Measurements from ENCODE around the gene LPP. TPM values are rescaled to one million over a fixed set of nuclear protein-coding genes. Genes with fewer than 3 reads are reported as not detected.

Gene LPP
- total RNA-seq, 1 experiment from 2014 or later, result 20.2 TPM

DNA sequence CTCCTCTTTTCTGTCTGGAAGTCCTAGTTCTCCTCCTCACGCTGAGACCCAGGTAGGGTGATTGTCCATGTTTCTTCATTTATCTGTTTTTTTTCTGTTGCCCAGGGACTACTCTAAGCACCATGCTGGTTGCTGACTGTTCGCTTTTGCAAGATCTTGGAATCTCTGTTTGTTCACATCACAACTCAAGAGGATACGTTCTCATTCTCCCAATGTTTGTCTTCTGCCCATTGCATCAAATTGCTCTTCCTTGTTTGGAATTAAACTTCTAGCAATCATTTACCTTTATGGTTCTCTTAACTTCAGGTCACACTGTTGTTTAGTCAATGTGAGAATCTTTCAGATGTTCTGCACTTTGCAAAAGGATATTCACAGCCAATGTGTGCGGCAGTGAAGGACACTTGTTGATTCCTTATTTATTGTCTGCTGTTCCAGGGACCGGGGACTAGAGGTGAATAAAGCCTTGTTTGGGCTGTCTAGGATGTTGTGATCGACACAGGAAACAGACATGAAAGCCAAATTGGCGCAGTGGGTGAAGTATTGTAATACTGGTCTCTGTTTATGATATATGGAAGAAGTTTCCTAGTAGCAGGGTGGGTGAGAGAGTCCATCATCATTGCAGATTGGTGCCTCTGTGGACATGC is 24.5 kb downstream of the LPP start:
- in situ Hi-C loops (cut with HindIII; ENCODE audit: low pct_unique_long_range_greater_than_20kb, low sequenced_read_pairs), result no loop called here
- DNase-seq (ENCODE audit: low read depth, low spot score), result no peak

DNA sequence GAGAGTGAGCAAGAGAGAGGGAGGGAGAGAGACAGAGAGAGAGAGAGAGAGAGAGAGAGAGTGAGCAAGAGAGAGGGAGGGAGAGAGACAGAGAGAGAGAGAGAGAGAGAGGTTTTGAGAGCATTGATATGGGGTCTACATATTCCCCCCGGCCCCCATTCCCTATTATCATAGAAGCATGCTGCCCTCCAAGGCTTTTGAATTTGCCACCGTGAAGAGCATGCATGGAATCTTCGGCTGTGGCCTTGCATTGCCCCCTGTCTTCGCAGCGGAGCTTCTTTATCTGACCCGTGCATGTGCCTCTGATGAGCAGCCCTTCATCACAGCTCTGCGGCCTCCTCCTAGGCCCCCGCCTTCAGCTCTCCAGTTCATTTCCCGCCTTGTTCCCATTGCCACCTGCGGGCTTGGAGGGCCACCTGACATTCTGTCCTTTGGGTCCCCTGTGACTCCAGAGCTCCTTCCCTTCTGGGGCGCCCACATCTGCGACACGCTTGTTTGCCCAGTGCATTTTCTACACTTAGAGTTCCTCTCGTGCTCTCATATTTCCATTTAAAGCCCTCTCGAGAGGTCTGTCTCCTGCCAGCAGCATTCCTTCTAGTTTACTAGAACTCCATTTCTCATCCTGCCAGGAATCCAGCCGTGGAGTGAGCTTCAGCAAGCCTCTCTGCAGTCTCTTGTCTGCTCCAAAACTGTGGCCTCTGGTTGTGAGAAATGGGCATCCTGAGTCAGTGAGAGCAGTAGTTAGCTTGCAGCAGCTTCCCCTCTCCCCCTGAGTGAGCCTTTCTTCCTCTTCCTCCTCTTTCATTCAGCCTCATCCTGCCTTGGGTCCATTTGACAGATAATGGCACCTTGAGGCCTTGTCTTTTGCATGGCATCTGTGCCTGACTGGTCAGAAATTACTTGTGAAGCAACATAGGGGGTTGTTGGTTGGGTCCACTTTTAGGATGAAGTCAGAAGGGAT is 25.3 kb downstream of the LPP start:
- DNase-seq (ENCODE audit: low read depth, low spot score), result no peak
- in situ Hi-C loops (cut with HindIII; ENCODE audit: low pct_unique_long_range_greater_than_20kb, low sequenced_read_pairs), result no loop called here

GRCh38 chr3:188180114-188180513 is 26.2 kb downstream of the LPP start:
- in situ Hi-C loops (cut with HindIII; ENCODE audit: low pct_unique_long_range_greater_than_20kb, low sequenced_read_pairs), result no loop called here
- no peak for DNase-seq (ENCODE audit: low read depth, low spot score)

DNA sequence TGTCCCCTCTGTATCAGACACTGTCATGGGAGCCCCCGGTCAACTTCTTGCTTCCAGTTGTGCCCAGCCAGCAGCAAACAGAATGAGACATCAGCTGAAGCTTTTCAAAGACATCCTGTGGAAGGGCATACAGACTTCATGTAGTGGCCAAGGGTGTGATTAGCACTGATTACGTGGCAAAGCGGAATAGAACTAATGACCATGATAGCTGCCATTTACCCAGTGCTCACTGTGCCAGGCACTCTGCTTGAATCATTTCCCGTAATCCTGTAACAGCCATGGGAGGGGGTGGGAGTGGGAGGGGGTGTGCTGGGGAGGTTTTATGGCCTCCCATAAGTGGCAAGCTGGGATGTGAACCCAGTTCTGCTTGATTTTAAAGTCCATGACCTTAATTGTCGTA is 29.5 kb downstream of the LPP start:
- in situ Hi-C loops (cut with HindIII; ENCODE audit: low pct_unique_long_range_greater_than_20kb, low sequenced_read_pairs), result no loop called here
- DNase-seq (ENCODE audit: low read depth, low spot score), result no peak

DNA sequence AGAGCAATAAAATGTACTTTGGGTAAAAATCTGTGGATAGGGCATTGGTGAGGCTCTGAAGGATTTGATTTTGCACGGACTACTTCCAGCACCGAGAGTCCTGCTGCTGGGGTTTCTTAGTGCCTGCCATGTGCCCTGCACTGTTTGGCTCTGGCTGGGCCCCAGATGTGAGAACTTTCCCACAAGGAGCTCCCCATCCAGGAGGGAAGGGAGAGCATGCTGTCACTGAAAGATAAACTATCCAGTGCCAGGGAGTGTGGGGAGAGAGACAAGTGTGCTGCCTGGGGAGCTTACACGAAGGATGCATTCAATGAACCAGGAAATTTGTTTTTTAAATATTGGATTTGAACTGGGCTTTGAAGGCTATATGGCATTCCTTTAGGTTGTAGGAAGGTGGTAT is 30.2 kb downstream of the LPP start:
- DNase-seq (ENCODE audit: low read depth, low spot score), result no peak
- in situ Hi-C loops (cut with HindIII; ENCODE audit: low pct_unique_long_range_greater_than_20kb, low sequenced_read_pairs), result no loop called here

DNA sequence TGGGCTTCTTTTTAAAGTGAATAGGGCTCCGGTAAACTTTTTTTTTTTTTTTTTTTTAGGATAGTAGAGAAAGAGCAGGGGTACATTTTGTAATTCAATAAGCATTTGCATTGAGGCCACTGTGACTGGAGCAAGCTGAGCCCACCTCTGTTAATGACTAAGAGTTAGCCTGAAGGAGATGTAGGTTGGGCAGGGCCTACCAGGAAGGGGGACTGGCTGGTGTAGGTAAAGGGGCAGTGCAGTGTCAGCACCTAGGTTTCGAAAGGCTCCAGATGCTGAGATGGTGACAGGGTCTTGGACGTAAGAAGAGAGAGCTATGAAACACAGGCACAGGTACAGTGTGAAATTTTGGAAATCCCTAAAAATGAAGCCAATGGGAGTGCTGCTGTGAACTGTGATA is 30.7 kb downstream of the LPP start:
- DNase-seq (ENCODE audit: low read depth, low spot score), result no peak
- in situ Hi-C loops (cut with HindIII; ENCODE audit: low pct_unique_long_range_greater_than_20kb, low sequenced_read_pairs), result no loop called here

- DNase-seq (ENCODE audit: low read depth, low spot score), result peak; percentile 30
- in situ Hi-C loops (cut with HindIII; ENCODE audit: low pct_unique_long_range_greater_than_20kb, low sequenced_read_pairs), result no loop called here
Measured at GRCh38 chr3:188185717-188186251, 31.8 kb downstream of the LPP start.

GRCh38 chr3:188187053-188187452 is 33.1 kb downstream of the LPP start:
- DNase-seq (ENCODE audit: low read depth, low spot score), result no peak
- in situ Hi-C loops (cut with HindIII; ENCODE audit: low pct_unique_long_range_greater_than_20kb, low sequenced_read_pairs), result no loop called here

- no peak for DNase-seq (ENCODE audit: low read depth, low spot score)
- in situ Hi-C loops (cut with HindIII; ENCODE audit: low pct_unique_long_range_greater_than_20kb, low sequenced_read_pairs), result no loop called here
Measured at GRCh38 chr3:188188911-188189310, 35.0 kb downstream of the LPP start.

DNA sequence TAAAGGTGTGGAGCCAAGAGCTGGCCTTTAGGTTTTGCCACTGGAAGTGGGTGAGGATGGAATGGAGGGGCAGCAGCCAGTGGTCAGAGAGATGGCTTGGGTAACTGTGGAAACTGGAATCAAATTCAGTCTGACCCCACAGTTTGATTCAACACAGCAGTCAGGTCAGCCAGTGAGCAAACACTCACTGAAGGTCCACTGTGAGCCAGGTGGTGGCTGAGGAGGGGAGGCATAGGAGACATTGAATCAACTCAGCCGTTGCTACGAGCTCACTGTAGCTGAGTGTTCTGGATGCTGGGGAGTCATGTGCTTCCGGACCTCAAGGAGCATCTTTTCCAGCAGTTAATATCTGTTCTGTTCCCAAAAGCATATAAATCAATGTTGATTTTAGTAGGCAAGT is 37.5 kb downstream of the LPP start:
- no peak for DNase-seq (ENCODE audit: low read depth, low spot score)

GRCh38 chr3:188192034-188192433 is 38.1 kb downstream of the LPP start:
- no peak for DNase-seq (ENCODE audit: low read depth, low spot score)
- in situ Hi-C loops (cut with HindIII; ENCODE audit: low pct_unique_long_range_greater_than_20kb, low sequenced_read_pairs), result no loop called here

More for the DNA sequence above, 37.5 kb downstream of the LPP start:
- in situ Hi-C loops (cut with HindIII; ENCODE audit: low pct_unique_long_range_greater_than_20kb, low sequenced_read_pairs), result no loop called here

GRCh38 chr3:188194332-188194731 is 40.4 kb downstream of the LPP start:
- in situ Hi-C loops (cut with HindIII; ENCODE audit: low pct_unique_long_range_greater_than_20kb, low sequenced_read_pairs), result no loop called here
- no peak for DNase-seq (ENCODE audit: low read depth, low spot score)

DNA sequence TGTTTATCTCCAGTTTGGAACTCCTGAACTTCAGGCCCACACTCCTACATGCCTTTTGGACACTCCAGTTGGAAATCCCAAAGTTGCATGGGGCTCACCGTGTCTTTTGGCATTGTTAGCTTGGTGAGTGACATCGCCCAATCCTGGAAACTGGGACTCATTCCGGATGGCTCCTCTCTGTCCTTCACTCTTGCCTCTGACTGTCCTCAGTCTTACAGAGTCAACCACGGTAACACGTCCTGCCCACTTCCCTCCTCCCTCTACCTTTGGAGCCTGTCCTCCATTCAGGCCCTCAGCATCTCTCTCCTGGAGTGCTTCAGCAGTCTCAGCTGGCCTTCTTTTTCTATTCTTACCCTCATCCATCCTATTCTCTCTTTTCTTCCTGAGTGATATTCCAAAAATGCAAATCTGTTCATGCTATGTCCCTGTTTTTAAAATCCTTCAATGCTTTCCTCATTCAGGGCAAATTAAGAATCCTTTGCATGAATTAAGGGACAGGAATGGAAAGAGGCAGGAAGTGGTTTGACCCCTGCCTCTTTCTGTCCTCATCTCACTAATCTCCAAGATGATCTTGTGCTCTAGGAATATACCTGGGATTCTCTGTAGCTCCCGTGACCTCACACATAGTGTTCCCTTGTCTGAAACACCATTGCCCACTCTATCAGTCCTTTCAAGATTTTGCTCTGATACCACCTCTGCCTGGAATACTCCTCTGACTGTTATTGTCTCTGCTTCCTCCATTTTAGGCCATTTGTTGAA is 42.5 kb downstream of the LPP start:
- no peak for DNase-seq (ENCODE audit: low read depth, low spot score)

DNA sequence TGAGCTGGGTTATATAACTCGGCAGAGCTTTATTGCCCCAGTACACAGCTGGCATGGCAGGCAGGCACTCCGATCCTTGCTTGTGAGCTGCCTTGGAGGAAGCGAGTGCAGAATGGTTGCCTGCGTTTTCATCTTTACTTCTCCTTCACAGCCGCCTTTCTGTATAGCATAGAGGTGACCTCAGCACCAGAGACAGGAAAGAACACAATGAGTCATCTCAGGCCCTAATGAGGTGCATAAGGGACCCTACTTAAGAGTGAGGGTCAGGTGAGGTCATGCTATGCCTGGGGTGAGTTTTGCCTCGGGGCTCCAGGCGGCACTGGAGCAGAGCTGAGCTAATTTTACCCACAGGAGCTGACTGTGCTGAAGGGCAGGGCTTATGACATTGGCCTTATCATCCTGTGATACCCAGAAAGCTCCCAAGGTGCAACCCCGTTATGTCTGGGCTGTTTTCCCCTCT is 43.5 kb downstream of the LPP start:
- in situ Hi-C loops (cut with HindIII; ENCODE audit: low pct_unique_long_range_greater_than_20kb, low sequenced_read_pairs), result no loop called here
- DNase-seq (ENCODE audit: low read depth, low spot score), result no peak

More for the DNA sequence above, 42.5 kb downstream of the LPP start:
- in situ Hi-C loops (cut with HindIII; ENCODE audit: low pct_unique_long_range_greater_than_20kb, low sequenced_read_pairs), result no loop called here

- in situ Hi-C loops (cut with HindIII; ENCODE audit: low pct_unique_long_range_greater_than_20kb, low sequenced_read_pairs), result no loop called here
- DNase-seq (ENCODE audit: low read depth, low spot score), result peak; percentile 37
Measured at GRCh38 chr3:188198001-188198400, 44.0 kb downstream of the LPP start.

DNA sequence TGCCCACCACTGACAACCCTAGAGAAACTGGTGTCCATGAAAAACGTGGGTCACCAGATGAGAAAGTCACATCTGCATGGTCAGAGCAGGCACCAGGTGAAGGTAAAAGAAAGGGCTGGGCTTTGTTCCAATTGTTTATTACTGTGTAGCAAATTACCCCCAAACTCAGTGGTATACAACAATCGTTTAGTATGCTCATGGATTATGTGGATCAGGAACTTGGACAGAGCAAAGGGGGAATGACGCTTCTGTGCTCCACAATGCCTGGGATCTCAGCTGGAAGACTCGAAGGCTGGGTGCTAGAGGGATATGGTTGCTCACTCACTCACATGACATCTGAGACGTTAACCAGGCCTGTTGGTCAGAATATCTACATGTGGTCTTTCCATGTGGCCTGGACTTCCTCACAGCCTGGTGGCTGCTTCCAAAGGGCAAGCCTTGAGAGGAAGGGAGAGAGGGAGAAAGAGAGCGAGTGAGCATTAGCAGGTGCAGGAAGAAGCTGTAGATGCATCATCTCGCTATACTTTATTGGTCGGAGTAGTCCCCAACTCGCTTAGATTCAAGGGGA is 44.9 kb downstream of the LPP start:
- in situ Hi-C loops (cut with HindIII; ENCODE audit: low pct_unique_long_range_greater_than_20kb, low sequenced_read_pairs), result no loop called here

DNA sequence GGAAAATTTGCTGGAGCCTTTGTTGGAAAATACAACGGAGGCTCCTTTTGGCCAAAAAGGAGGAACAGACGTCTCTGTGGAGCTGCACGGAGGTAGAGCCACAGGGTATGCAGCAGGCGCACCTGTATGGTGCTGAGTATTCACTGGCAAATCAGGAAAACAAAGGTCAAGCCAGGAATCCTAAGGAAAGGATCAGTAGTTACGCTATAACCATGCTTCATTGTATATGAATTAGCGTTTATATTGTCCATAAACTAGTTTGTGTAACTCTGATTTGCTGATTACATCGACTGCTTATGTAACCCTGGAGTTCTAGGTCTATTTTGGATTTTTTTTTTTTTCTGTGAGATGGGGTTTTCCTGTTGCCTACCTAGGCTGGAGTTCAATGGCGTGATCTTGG is 45.4 kb downstream of the LPP start:
- in situ Hi-C loops (cut with HindIII; ENCODE audit: low pct_unique_long_range_greater_than_20kb, low sequenced_read_pairs), result no loop called here
- DNase-seq (ENCODE audit: low read depth, low spot score), result no peak

More for the DNA sequence above, 44.9 kb downstream of the LPP start:
- DNase-seq (ENCODE audit: low read depth, low spot score), result no peak

DNA sequence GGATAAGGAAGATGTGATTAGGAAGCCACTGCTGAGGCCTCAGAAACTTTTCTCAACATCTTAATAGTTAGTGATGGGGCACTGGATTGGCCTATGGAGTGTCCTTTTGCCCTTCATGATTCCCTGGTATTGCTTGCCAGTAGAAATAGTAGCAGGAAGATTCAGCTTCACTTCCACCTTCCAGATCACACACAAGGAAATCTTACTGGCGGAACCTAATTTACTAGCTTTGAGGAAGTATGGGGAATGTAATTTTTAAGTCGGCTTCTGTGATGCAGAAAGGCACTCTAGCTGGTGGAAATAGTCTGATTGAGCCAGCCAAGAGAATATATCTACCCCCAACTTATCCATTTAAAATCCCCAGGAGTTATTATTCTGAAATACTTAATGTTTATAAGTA is 46.5 kb downstream of the LPP start:
- in situ Hi-C loops (cut with HindIII; ENCODE audit: low pct_unique_long_range_greater_than_20kb, low sequenced_read_pairs), result no loop called here
- DNase-seq (ENCODE audit: low read depth, low spot score), result no peak

Measured in SK-MEL-5 (cell line).